ENCODE data around the gene TOX4.

Gene TOX4

DNA sequence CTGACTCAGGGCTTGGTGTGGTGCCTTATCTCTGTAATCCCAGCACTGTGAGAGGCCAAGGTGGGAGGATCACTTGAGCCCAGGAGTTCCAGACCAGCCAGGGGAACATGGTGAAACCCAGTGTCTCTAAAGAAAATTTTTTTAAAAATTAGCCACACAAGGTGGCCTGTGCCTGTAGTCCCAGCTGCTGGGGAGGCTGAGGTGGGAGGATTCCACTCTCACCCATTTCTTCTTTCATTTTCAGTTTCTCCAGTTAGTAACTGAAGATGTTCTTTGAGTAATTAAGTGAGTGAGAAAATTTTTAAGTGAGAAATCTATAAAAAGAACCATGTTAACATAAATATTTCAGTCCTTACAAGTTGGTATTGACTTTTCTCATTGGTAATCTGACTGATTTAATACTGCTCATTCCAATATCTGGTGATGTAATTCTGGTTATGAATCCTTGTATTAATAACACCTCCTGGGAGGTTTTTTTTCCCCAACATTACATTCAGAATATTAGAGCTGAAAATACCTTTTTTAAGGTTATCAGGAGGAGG, 28.1 kb downstream of the TOX4 start:
- no peak overlapping the region for H4K8ac ChIP-seq (ENCODE audit: low read depth, low read length)
- H3K4me2 ChIP-seq (ENCODE audit: low read length) = no peak overlapping the region
- no peak overlapping the region for H3K4me3 ChIP-seq (ENCODE audit: low read length)
- H3K79me2 ChIP-seq (ENCODE audit: control insufficient read depth, insufficient read depth, low read length) = peaks cover 31% of the 10 kb centered on the region
- no peak overlapping the region for H3K27ac ChIP-seq (ENCODE audit: low read depth, low read length)
- H2BK15ac ChIP-seq (replicated peaks; ENCODE audit: low read depth) = no peak overlapping the region
- H3K4me1 ChIP-seq (ENCODE audit: control insufficient read depth, low read depth, low read length) = peaks cover 3% of the 10 kb centered on the region
- no peak overlapping the region for H3K23ac ChIP-seq (ENCODE audit: low read length)
- no peak overlapping the region for H3K4ac ChIP-seq (ENCODE audit: low read depth, low read length)
- peaks cover 2% of the 10 kb centered on the region for H3K79me1 ChIP-seq (ENCODE audit: low read length)
- no peak overlapping the region for H3K18ac ChIP-seq (ENCODE audit: low read length)
- no peak for DNase-seq
- H2BK120ac ChIP-seq (ENCODE audit: low read depth, low read length) = no peak overlapping the region
- no peak overlapping the region for H4K5ac ChIP-seq (ENCODE audit: low read length)
- H2AK5ac ChIP-seq (ENCODE audit: low read length) = no peak overlapping the region
- no peak overlapping the region for H3K9ac ChIP-seq (ENCODE audit: low read length)
- no peak overlapping the region for H2BK5ac ChIP-seq (ENCODE audit: low read length)
- H3K56ac ChIP-seq (ENCODE audit: low read length) = no peak overlapping the region
- H3K36me3 ChIP-seq (ENCODE audit: control insufficient read depth, insufficient read depth, low read length) = peaks cover 6% of the 10 kb centered on the region
- no peaks in the 10 kb centered on the region for H3K27me3 ChIP-seq (ENCODE audit: insufficient read depth, low read length, poor library complexity)

GRCh38 chr14:21506557-21506956, 29.6 kb downstream of the TOX4 start:
- H3K9ac ChIP-seq (ENCODE audit: low read length) = no peak overlapping the region
- no peak overlapping the region for H3K4ac ChIP-seq (ENCODE audit: low read depth, low read length)
- no peak overlapping the region for H2BK120ac ChIP-seq (ENCODE audit: low read depth, low read length)
- H3K18ac ChIP-seq (ENCODE audit: low read length) = no peak overlapping the region
- H3K27me3 ChIP-seq (ENCODE audit: insufficient read depth, low read length, poor library complexity) = no peaks in the 10 kb centered on the region
- H3K56ac ChIP-seq (ENCODE audit: low read length) = no peak overlapping the region
- WGBS (ENCODE audit: extremely low coverage, insufficient coverage, low lambda C conversion rate) = no CpG with 5 or more reads among the region's 2 CpGs
- no peak overlapping the region for H4K8ac ChIP-seq (ENCODE audit: low read depth, low read length)
- no peak for DNase-seq
- peaks cover 40% of the 10 kb centered on the region for H3K79me2 ChIP-seq (ENCODE audit: control insufficient read depth, insufficient read depth, low read length)
- no peak overlapping the region for H2BK15ac ChIP-seq (replicated peaks; ENCODE audit: low read depth)
- no peak overlapping the region for H3K4me3 ChIP-seq (ENCODE audit: low read length)
- peaks cover 7% of the 10 kb centered on the region for H3K79me1 ChIP-seq (ENCODE audit: low read length)
- H2AK5ac ChIP-seq (ENCODE audit: low read length) = no peak overlapping the region
- no peak overlapping the region for H3K4me2 ChIP-seq (ENCODE audit: low read length)
- no peak overlapping the region for H2BK5ac ChIP-seq (ENCODE audit: low read length)
- H3K23ac ChIP-seq (ENCODE audit: low read length) = no peak overlapping the region
- peaks cover 3% of the 10 kb centered on the region for H3K4me1 ChIP-seq (ENCODE audit: control insufficient read depth, low read depth, low read length)
- no peak overlapping the region for H3K27ac ChIP-seq (ENCODE audit: low read depth, low read length)
- no peak overlapping the region for H4K5ac ChIP-seq (ENCODE audit: low read length)
- H3K36me3 ChIP-seq (ENCODE audit: control insufficient read depth, insufficient read depth, low read length) = peaks cover under 1% of the 10 kb centered on the region

DNA sequence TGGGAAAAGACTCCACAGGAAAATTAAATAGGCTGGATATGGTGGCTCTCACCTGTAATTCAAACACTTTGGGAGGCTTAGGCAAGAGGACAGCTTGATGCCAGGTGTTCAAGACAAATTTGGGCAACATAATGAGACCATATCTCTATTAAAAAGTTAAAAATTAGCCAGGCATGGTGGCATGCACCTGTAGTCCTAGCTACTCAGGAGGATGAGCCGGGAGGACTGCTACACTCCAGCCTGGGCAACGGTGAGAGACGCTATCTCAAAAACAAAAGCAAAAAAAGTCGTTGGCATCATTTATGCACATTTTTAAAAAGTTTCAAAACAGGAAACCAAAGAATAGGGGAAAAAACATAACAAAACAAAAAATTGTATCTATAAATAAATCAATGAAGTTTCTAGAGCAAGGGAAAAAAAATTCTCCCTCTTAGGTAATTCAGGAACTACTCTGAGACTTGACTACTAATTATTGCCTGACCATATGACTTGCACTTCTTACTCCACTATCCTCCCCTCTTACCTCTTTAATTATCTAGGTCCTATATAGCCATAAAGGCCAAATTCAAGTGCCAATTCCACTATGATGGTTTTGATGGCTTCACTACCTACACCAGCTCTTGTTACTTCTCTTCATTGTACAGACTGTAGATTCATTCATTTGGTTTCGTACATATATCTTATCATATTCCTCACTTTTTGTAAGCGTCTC, 32.6 kb downstream of the TOX4 start:
- Histone ChIP-seq H3K9ac (ENCODE audit: low read length) (peak overlapping the region; percentile 97), H3K27ac (ENCODE audit: low read depth, low read length) (no peak overlapping the region), H2BK120ac (ENCODE audit: low read depth, low read length) (no peak overlapping the region), H3K4me2 (ENCODE audit: low read length) (peak overlapping the region; percentile 83), H2BK5ac (ENCODE audit: low read length) (no peak overlapping the region), H2AK5ac (ENCODE audit: low read length) (no peak overlapping the region), H3K4me3 (ENCODE audit: low read length) (no peak overlapping the region), H4K8ac (ENCODE audit: low read depth, low read length) (no peak overlapping the region), H3K56ac (ENCODE audit: low read length) (peak overlapping the region; percentile 99), H3K18ac (ENCODE audit: low read length) (no peak overlapping the region), H3K36me3 (ENCODE audit: control insufficient read depth, insufficient read depth, low read length) (no peaks in the 10 kb centered on the region), H3K79me1 (ENCODE audit: low read length) (peaks cover 7% of the 10 kb centered on the region), H3K79me2 (ENCODE audit: control insufficient read depth, insufficient read depth, low read length) (peaks cover 40% of the 10 kb centered on the region), H4K5ac (ENCODE audit: low read length) (no peak overlapping the region), H3K27me3 (ENCODE audit: insufficient read depth, low read length, poor library complexity) (no peaks in the 10 kb centered on the region), H3K23ac (ENCODE audit: low read length) (no peak overlapping the region), H3K4me1 (ENCODE audit: control insufficient read depth, low read depth, low read length) (peaks cover 3% of the 10 kb centered on the region), H2BK15ac (replicated peaks; ENCODE audit: low read depth) (no peak overlapping the region), H3K4ac (ENCODE audit: low read depth, low read length) (no peak overlapping the region)
- no peak for DNase-seq
- no CpG with 5 or more reads among the region's 6 CpGs for WGBS (ENCODE audit: extremely low coverage, insufficient coverage, low lambda C conversion rate)

- no peaks in the 10 kb centered on the region for H3K27me3 ChIP-seq (ENCODE audit: insufficient read depth, low read length, poor library complexity)
- no peak within 1 kb of the TSS for H4K5ac ChIP-seq (ENCODE audit: low read length)
- H3K4me1 ChIP-seq (ENCODE audit: control insufficient read depth, low read depth, low read length) = peaks cover 3% of the 10 kb centered on the region
- H2BK15ac ChIP-seq (replicated peaks; ENCODE audit: low read depth) = peak within 1 kb of the TSS; percentile 92
- H3K27ac ChIP-seq (ENCODE audit: low read depth, low read length) = peak within 1 kb of the TSS; percentile 58
- H3K79me1 ChIP-seq (ENCODE audit: low read length) = peaks cover 7% of the 10 kb centered on the region
- H3K4ac ChIP-seq (ENCODE audit: low read depth, low read length) = peak within 1 kb of the TSS; percentile 83
- no CpG with 5 or more reads among the region's 53 CpGs for WGBS (ENCODE audit: extremely low coverage, insufficient coverage, low lambda C conversion rate)
- H3K79me2 ChIP-seq (ENCODE audit: control insufficient read depth, insufficient read depth, low read length) = peaks cover 40% of the 10 kb centered on the region
- H2BK120ac ChIP-seq (ENCODE audit: low read depth, low read length) = no peak within 1 kb of the TSS
- H3K36me3 ChIP-seq (ENCODE audit: control insufficient read depth, insufficient read depth, low read length) = no peaks in the 10 kb centered on the region
- H4K8ac ChIP-seq (ENCODE audit: low read depth, low read length) = peak within 1 kb of the TSS; percentile 65
- DNase-seq = peak; percentile 100
- H3K56ac ChIP-seq (ENCODE audit: low read length) = peak within 1 kb of the TSS; percentile 99
- peak within 1 kb of the TSS; percentile 95 for H3K4me3 ChIP-seq (ENCODE audit: low read length)
- peak within 1 kb of the TSS; percentile 7 for H2AK5ac ChIP-seq (ENCODE audit: low read length)
- H2BK5ac ChIP-seq (ENCODE audit: low read length) = peak within 1 kb of the TSS; percentile 54
- H3K23ac ChIP-seq (ENCODE audit: low read length) = no peak within 1 kb of the TSS
- peak within 1 kb of the TSS; percentile 97 for H3K9ac ChIP-seq (ENCODE audit: low read length)
- H3K18ac ChIP-seq (ENCODE audit: low read length) = peak within 1 kb of the TSS; percentile 76
- peak within 1 kb of the TSS; percentile 83 for H3K4me2 ChIP-seq (ENCODE audit: low read length)
Measured at GRCh38 chr14:21510735-21511657, 34.0 kb downstream of the TOX4 start, which contains the start of gene METTL3. Gene METTL3 (minus strand): TSS chr14:21511340. CDS start chr14:21511223, 117 bp downstream.

GRCh38 chr14:21514341-21514740, 37.3 kb downstream of the TOX4 start:
- Histone ChIP-seq H2BK15ac (replicated peaks; ENCODE audit: low read depth) (no peak overlapping the region), H3K23ac (ENCODE audit: low read length) (no peak overlapping the region), H3K79me2 (ENCODE audit: control insufficient read depth, insufficient read depth, low read length) (peaks cover 17% of the 10 kb centered on the region), H3K36me3 (ENCODE audit: control insufficient read depth, insufficient read depth, low read length) (no peaks in the 10 kb centered on the region), H2AK5ac (ENCODE audit: low read length) (no peak overlapping the region), H2BK5ac (ENCODE audit: low read length) (no peak overlapping the region), H3K18ac (ENCODE audit: low read length) (no peak overlapping the region), H4K5ac (ENCODE audit: low read length) (no peak overlapping the region), H3K4me2 (ENCODE audit: low read length) (no peak overlapping the region), H4K8ac (ENCODE audit: low read depth, low read length) (no peak overlapping the region), H3K79me1 (ENCODE audit: low read length) (peaks cover 7% of the 10 kb centered on the region), H3K4ac (ENCODE audit: low read depth, low read length) (no peak overlapping the region), H3K27me3 (ENCODE audit: insufficient read depth, low read length, poor library complexity) (no peaks in the 10 kb centered on the region), H3K56ac (ENCODE audit: low read length) (no peak overlapping the region), H3K4me1 (ENCODE audit: control insufficient read depth, low read depth, low read length) (peaks cover 3% of the 10 kb centered on the region), H3K9ac (ENCODE audit: low read length) (no peak overlapping the region), H2BK120ac (ENCODE audit: low read depth, low read length) (no peak overlapping the region), H3K27ac (ENCODE audit: low read depth, low read length) (no peak overlapping the region), H3K4me3 (ENCODE audit: low read length) (no peak overlapping the region)
- no peak for DNase-seq
- no CpG with 5 or more reads among the region's 1 CpG for WGBS (ENCODE audit: extremely low coverage, insufficient coverage, low lambda C conversion rate)
